Hepatocyte (in vitro differentiated cells): ENCODE data around the gene CPVL. TPM values are rescaled to one million over a fixed set of nuclear protein-coding genes. Genes with fewer than 3 reads are reported as not detected.

Source experiments
- DNase-seq: peaks from one replicate; pipeline ENCODE4 v3.0.0-alpha.2; 2016; ENCODE audit warnings: low spot score
- H2AFZ ChIP-seq: fragments of 200-600 bp; sonication (generic); 2 replicates; pipeline ENCODE4 v1.6.0; 2016; ENCODE audit warnings: antibody characterized with exemption, mild to moderate bottlenecking
- H3K27ac ChIP-seq: fragments of 200-600 bp; sonication (generic); 2 replicates; pipeline ENCODE4 v1.5.1; 2016; ENCODE audit warnings: mild to moderate bottlenecking
- H3K27me3 ChIP-seq: fragments of 200-600 bp; sonication (generic); 2 replicates; pipeline ENCODE4 v1.6.1; 2016
- H3K36me3 ChIP-seq: fragments of 200-600 bp; sonication (generic); replicated peaks from 2 replicates; pipeline ENCODE4 v1.5.1; 2016; ENCODE audit warnings: low read depth; ENCODE audit not compliant: insufficient read depth
- H3K4me1 ChIP-seq: fragments of 200-600 bp; sonication (generic); 2 replicates; pipeline ENCODE4 v1.5.1; 2016; ENCODE audit warnings: mild to moderate bottlenecking, moderate library complexity; ENCODE audit not compliant: insufficient read depth
- H3K4me2 ChIP-seq: fragments of 200-600 bp; sonication (generic); 2 replicates; pipeline ENCODE4 v1.6.0; 2016
- H3K4me3 ChIP-seq: fragments of 200-600 bp; sonication (generic); 2 replicates; pipeline ENCODE4 v1.5.1; 2016; ENCODE audit warnings: mild to moderate bottlenecking
- H3K79me2 ChIP-seq: fragments of 200-600 bp; sonication (generic); 2 replicates; pipeline ENCODE4 v1.6.0; 2017; ENCODE audit warnings: mild to moderate bottlenecking
- H3K9me2 ChIP-seq: fragments of 200-600 bp; sonication (generic); replicated peaks from 2 replicates; pipeline ENCODE4 v1.6.0; 2017; ENCODE audit warnings: mild to moderate bottlenecking; ENCODE audit not compliant: insufficient read depth
- H3K9me3 ChIP-seq: fragments of 200-600 bp; sonication (generic); 2 replicates; pipeline ENCODE4 v1.5.1; 2016; ENCODE audit warnings: low read depth, mild to moderate bottlenecking
- H4K20me1 ChIP-seq: fragments of 200-600 bp; sonication (generic); 2 replicates; pipeline ENCODE4 v1.6.0; 2016; ENCODE audit warnings: mild to moderate bottlenecking; ENCODE audit not compliant: insufficient read depth, poor library complexity, severe bottlenecking
- EZH2 ChIP-seq: fragments of 200-600 bp; sonication (generic); IDR thresholded peaks from 2 replicates; pipeline ENCODE4 v1.6.1; 2016; ENCODE audit warnings: antibody characterized with exemption, mild to moderate bottlenecking, borderline replicate concordance
- EZH2phosphoT487 ChIP-seq: fragments of 200-600 bp; sonication (generic); IDR thresholded peaks from one replicate; pipeline ENCODE4 v1.6.1; 2018; ENCODE audit warnings: antibody characterized with exemption, mild to moderate bottlenecking, low read depth, moderate library complexity; ENCODE audit not compliant: unreplicated experiment, severe bottlenecking
- WGBS: methylation state at CpG from one replicate; pipeline ENCODE4 v1.1.6; 2016; ENCODE audit warnings: low lambda C conversion rate; ENCODE audit errors: missing lambda C conversion rate; 5-methylcytosine and 5-hydroxymethylcytosine counted together
- polyA plus RNA-seq: library from polyadenylated mRNA; unstranded; fragments of >200 nt; fragmentation: Nextera tagmentation; extraction: Ambion mirVana; gene quantifications from 2 replicates; pipeline ENCODE4 v1.2.1, GENCODE V29; 2016
- total RNA-seq: library from RNA; depleted of rRNA; stranded (reverse); fragments of >200 nt; gene quantifications from 2 replicates; pipeline ENCODE4 v1.2.3, GENCODE V29; 2014
- TF ChIP-seq, protein P1 (sequence below): fragments of 200-600 bp; sonication (generic); IDR thresholded peaks from 2 replicates; pipeline ENCODE4 v1.5.1; 2016; ENCODE audit warnings: antibody characterized with exemption, mild to moderate bottlenecking; ENCODE audit not compliant: poor library complexity

Gene CPVL
- total and polyA plus RNA-seq, 2 experiments from 2014 or later, result 26.2 to 36.3 TPM

DNA sequence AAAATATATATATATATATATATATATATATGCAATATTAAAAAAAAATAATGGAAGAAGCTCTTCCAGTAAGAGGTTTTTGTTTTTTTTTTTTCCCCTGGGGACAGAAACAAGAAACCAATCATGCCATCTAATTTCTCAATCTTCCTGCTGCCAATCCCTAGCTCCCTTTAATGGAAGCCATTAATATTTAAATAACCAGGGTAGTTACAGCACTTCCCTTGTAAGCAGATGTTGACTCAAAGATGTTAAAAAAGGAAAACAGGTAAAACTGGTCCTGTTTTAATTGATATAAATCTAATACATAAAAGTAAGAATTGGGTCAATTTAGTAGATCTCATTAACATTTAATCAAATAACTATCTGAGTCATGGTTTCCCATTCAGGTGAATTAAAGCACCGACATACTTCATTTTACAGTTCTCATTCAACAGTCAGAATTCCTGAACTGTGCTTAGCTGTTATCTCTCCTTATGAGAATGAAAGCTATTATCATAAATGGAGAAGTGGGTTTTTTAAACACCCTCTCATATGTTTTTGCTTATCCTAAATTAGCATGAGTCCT, 22.6 kb downstream of the CPVL start:
- DNase-seq, result no peak
- Histone ChIP-seq H3K79me2 (no peaks in the 10 kb centered on the region), H3K9me2 (no peaks in the 10 kb centered on the region), H3K9me3 (no peaks in the 10 kb centered on the region), H4K20me1 (no peaks in the 10 kb centered on the region), H2AFZ (no peak overlapping the region), H3K27ac (no peak overlapping the region), H3K27me3 (no peaks in the 10 kb centered on the region), H3K4me3 (no peak overlapping the region), H3K4me1 (no peaks in the 10 kb centered on the region), H3K36me3 (no peaks in the 10 kb centered on the region), H3K4me2 (no peak overlapping the region)
- WGBS, result 84% methylated on average over 1 of the region's 1 CpG
- TF ChIP-seq, protein P1, sequence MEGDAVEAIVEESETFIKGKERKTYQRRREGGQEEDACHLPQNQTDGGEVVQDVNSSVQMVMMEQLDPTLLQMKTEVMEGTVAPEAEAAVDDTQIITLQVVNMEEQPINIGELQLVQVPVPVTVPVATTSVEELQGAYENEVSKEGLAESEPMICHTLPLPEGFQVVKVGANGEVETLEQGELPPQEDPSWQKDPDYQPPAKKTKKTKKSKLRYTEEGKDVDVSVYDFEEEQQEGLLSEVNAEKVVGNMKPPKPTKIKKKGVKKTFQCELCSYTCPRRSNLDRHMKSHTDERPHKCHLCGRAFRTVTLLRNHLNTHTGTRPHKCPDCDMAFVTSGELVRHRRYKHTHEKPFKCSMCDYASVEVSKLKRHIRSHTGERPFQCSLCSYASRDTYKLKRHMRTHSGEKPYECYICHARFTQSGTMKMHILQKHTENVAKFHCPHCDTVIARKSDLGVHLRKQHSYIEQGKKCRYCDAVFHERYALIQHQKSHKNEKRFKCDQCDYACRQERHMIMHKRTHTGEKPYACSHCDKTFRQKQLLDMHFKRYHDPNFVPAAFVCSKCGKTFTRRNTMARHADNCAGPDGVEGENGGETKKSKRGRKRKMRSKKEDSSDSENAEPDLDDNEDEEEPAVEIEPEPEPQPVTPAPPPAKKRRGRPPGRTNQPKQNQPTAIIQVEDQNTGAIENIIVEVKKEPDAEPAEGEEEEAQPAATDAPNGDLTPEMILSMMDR, result no peak
- TF ChIP-seq EZH2phosphoT487 (no peak), EZH2 (no peak)

DNA sequence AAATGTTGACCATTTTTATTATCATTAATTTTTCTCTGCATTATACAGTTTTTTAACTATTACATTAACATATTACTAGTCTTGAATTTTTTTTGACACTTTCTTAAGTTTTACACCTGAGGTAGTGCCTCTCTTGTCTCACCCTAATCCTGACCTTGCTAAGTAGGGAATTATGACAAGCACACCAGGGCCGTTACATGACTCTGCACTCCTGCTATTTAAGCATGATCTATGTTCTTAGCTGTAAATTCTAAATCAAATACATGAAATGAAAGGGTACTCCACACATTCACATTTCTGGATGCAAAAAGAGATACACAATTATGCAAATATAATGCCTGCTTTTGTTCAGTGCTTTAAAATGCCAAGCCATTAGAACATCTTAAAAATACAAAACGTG, 23.6 kb downstream of the CPVL start:
- H3K4me1 ChIP-seq, result no peaks in the 10 kb centered on the region
- H3K27me3 ChIP-seq, result no peaks in the 10 kb centered on the region
- H3K4me2 ChIP-seq, result no peak overlapping the region
- TF ChIP-seq, protein P1, result no peak
- no peak for TF ChIP-seq EZH2phosphoT487
- no peak for TF ChIP-seq EZH2
- H3K4me3 ChIP-seq, result no peak overlapping the region
- H3K27ac ChIP-seq, result no peak overlapping the region
- H3K9me2 ChIP-seq, result no peaks in the 10 kb centered on the region
- no peak overlapping the region for H2AFZ ChIP-seq
- no peaks in the 10 kb centered on the region for H3K9me3 ChIP-seq
- no peak for DNase-seq
- H3K79me2 ChIP-seq, result no peaks in the 10 kb centered on the region
- WGBS, result 88% methylated on average over 2 of the region's 2 CpGs
- no peaks in the 10 kb centered on the region for H3K36me3 ChIP-seq
- no peaks in the 10 kb centered on the region for H4K20me1 ChIP-seq

DNA sequence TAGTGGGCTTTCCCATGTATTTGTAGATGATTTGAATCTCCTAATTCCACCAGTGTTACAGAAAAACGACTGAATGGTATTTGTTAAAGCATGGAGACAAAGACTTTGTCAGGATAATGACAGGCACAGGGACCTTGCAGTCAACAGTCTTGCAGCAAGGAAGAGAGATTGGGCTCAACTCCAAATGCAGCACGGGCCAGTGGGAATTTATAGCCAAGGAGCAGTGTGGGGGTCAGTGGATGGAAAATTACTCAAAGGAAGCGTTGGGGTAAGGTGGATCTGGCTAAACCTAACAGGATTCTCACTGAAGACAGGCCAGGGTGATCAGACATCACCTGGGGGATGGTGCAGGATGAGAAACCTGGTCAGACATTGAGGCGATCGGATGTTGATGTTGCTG, 24.3 kb downstream of the CPVL start:
- WGBS, result 76% methylated on average over 5 of the region's 5 CpGs
- no peaks in the 10 kb centered on the region for H3K79me2 ChIP-seq
- no peak for DNase-seq
- H3K27ac ChIP-seq, result no peak overlapping the region
- no peaks in the 10 kb centered on the region for H3K9me2 ChIP-seq
- no peaks in the 10 kb centered on the region for H3K36me3 ChIP-seq
- H3K4me1 ChIP-seq, result no peaks in the 10 kb centered on the region
- H2AFZ ChIP-seq, result no peak overlapping the region
- no peaks in the 10 kb centered on the region for H4K20me1 ChIP-seq
- no peak overlapping the region for H3K4me3 ChIP-seq
- TF ChIP-seq, protein P1, result no peak
- TF ChIP-seq EZH2phosphoT487 (no peak), EZH2 (no peak)
- H3K9me3 ChIP-seq, result no peaks in the 10 kb centered on the region
- H3K4me2 ChIP-seq, result no peak overlapping the region
- H3K27me3 ChIP-seq, result no peaks in the 10 kb centered on the region
